PC-9 (cell line): ENCODE results near the gene HBP1. TPM values are rescaled to one million over a fixed set of nuclear protein-coding genes. Genes with fewer than 3 reads are reported as not detected.
"Not testable (repeated sequence)": the region's sequence is repeated elsewhere in the genome, so short reads cannot be mapped to it uniquely, and the experiment has no call there.

Source experiments
- BruUV-seq: library from RNA; stranded (reverse); fragments of 400-500 nt; replicated peaks from 2 replicates; lab custom pipeline; 2021; lab: Mats Ljungman, UMichigan
- CTCF ChIA-PET: fragments of 300-600 bp; sonication (Branson Sonifier 250); formaldehyde crosslinking; loops from one replicate; lab custom pipeline; 2022; ENCODE audit warnings: antibody characterized with exemption; lab: Charles Lee
- POLR2A ChIA-PET: fragments of 300-600 bp; sonication (Branson Sonifier 250); formaldehyde crosslinking; loops from one replicate; lab custom pipeline; 2022; ENCODE audit warnings: antibody characterized with exemption; ENCODE audit not compliant: unreplicated experiment; lab: Charles Lee
- DNase-seq, 2 experiments: peaks; one replicate each; pipeline versions ENCODE4 v3.0.0 to v3.0.0-alpha.2; 2015 to 2022; ENCODE audit warnings: mixed read lengths in 1 of 2
- H2AFZ ChIP-seq: fragments of 200-600 bp; sonication (generic); 2 replicates; pipeline ENCODE4 v1.8.1; 2017; ENCODE audit warnings: antibody characterized with exemption
- H3F3A ChIP-seq: fragments of 200-600 bp; sonication (generic); 2 replicates; pipeline ENCODE4 v1.8.1; 2017; ENCODE audit warnings: antibody characterized with exemption, mild to moderate bottlenecking, low read depth; ENCODE audit not compliant: insufficient read depth
- H3K27ac ChIP-seq: fragments of 200-600 bp; sonication (generic); 2 replicates; pipeline ENCODE4 v1.6.1; 2016; ENCODE audit warnings: mixed run types
- H3K27me3 ChIP-seq: fragments of 200-600 bp; sonication (generic); 2 replicates; pipeline ENCODE4 v1.6.1; 2016; ENCODE audit warnings: low read depth, mixed run types; ENCODE audit not compliant: insufficient read depth
- H3K36me3 ChIP-seq: fragments of 200-600 bp; sonication (generic); 2 replicates; pipeline ENCODE4 v1.6.1; 2016; ENCODE audit warnings: low read depth, mixed run types
- H3K4me1 ChIP-seq: fragments of 200-600 bp; sonication (generic); replicated peaks from 2 replicates; pipeline ENCODE4 v1.6.1; 2016; ENCODE audit warnings: mixed run types; ENCODE audit not compliant: insufficient read depth
- H3K4me2 ChIP-seq: fragments of 200-600 bp; sonication (generic); 2 replicates; pipeline ENCODE4 v1.6.1; 2017; ENCODE audit warnings: mixed run types
- H3K4me3 ChIP-seq: fragments of 200-600 bp; sonication (generic); 2 replicates; pipeline ENCODE4 v1.6.1; 2016; ENCODE audit warnings: mixed run types
- H3K79me2 ChIP-seq: fragments of 200-600 bp; sonication (generic); 2 replicates; pipeline ENCODE4 v1.6.1; 2017; ENCODE audit warnings: low read depth, mixed run types
- H3K9me2 ChIP-seq: fragments of 200-600 bp; sonication (generic); 2 replicates; pipeline ENCODE4 v1.8.1; 2017; ENCODE audit warnings: mild to moderate bottlenecking; ENCODE audit not compliant: insufficient read depth
- H3K9me3 ChIP-seq: fragments of 200-600 bp; sonication (generic); 2 replicates; pipeline ENCODE4 v1.8.1; 2016; ENCODE audit warnings: low read depth; ENCODE audit not compliant: insufficient read depth
- H4K20me1 ChIP-seq: fragments of 200-600 bp; sonication (generic); 2 replicates; pipeline ENCODE4 v1.8.1; 2017; ENCODE audit not compliant: insufficient read depth
- CTCF ChIP-seq: fragments of 200-600 bp; sonication (generic); conservative IDR thresholded peaks from 2 replicates; pipeline ENCODE4 v1.6.1; 2017; ENCODE audit warnings: mixed run types, antibody characterized with exemption, mild to moderate bottlenecking, moderate library complexity
- EZH2 ChIP-seq: fragments of 200-600 bp; sonication (generic); IDR thresholded peaks from 2 replicates; pipeline ENCODE4 v1.8.0; 2017; ENCODE audit warnings: antibody characterized with exemption, low read depth
- intact Hi-C: fragments of 100-400 bp; cut with micrococcal nuclease; formaldehyde crosslinking; loops from one replicate; pipeline ENCODE4 v1.10.0; 2022; ENCODE audit not compliant: unreplicated experiment
- total RNA-seq: library from RNA; stranded (reverse); gene quantifications from 2 replicates; pipeline ENCODE4 v1.2.3, GENCODE V29; 2021

Gene HBP1
- total RNA-seq, 1 experiment from 2014 or later = 60.0 TPM

- intact Hi-C loops = no loop called here
- H3K79me2 ChIP-seq = no peaks in the 10 kb centered on the region
- ChIA-PET CTCF (interaction anchor here (0.5 to 1.6 kb wide), 5 partner anchors 17 to 644 kb away, joined by 3 to 7 read pairs (median 7); partner anchors contain the start of gene HBP1), POLR2A (no interaction called here)
- peaks cover 12% of the 10 kb centered on the region; the same call in 1 of the 2 replicates for H3K4me1 ChIP-seq
- H3K27ac ChIP-seq = no peak overlapping the region
- H3K4me2 ChIP-seq = no peak overlapping the region
- no TSS peak for BruUV-seq
- H3K4me3 ChIP-seq = no peak overlapping the region
- TF ChIP-seq CTCF = no peak
- TF ChIP-seq EZH2 = no peak
- peak; percentile 5 to 42 for DNase-seq
- H3K9me3 ChIP-seq = no peaks in the 10 kb centered on the region
- H3F3A ChIP-seq = no peaks in the 10 kb centered on the region
- H3K27me3 ChIP-seq = no peaks in the 10 kb centered on the region
- H3K36me3 ChIP-seq = no peaks in the 10 kb centered on the region
- H2AFZ ChIP-seq = no peak overlapping the region; the same call in 1 of the 2 replicates
- no peaks in the 10 kb centered on the region for H4K20me1 ChIP-seq
- H3K9me2 ChIP-seq = no peaks in the 10 kb centered on the region
Observed at GRCh38 chr7:107152011-107152410, 16.8 kb upstream of the HBP1 start.

- Histone ChIP-seq H4K20me1 (no peaks in the 10 kb centered on the region), H3K9me3 (no peaks in the 10 kb centered on the region), H3K79me2 (no peaks in the 10 kb centered on the region), H3K9me2 (no peaks in the 10 kb centered on the region), H3K4me1 (peaks cover 5% of the 10 kb centered on the region; the same call in 1 of the 2 replicates), H3K36me3 (no peaks in the 10 kb centered on the region), H2AFZ (no peak overlapping the region), H3K27ac (no peak overlapping the region), H3K27me3 (no peaks in the 10 kb centered on the region), H3K4me3 (no peak overlapping the region), H3K4me2 (no peak overlapping the region), H3F3A (no peaks in the 10 kb centered on the region)
- no TSS peak for BruUV-seq
- CTCF ChIA-PET = interaction anchor here (0.6 kb wide), 1 partner anchor 9 kb away, joined by 3 read pairs; no protein-coding TSS in a partner anchor
- TF ChIP-seq EZH2 (no peak), CTCF (no peak)
- no peak for DNase-seq
- POLR2A ChIA-PET = no interaction called here
- intact Hi-C loops = no loop called here
Observed at GRCh38 chr7:107154826-107155225, 14.0 kb upstream of the HBP1 start.

GRCh38 chr7:107155726-107156125, 13.1 kb upstream of the HBP1 start:
- H3K36me3 ChIP-seq, H4K20me1 ChIP-seq, H3K9me2 ChIP-seq, H3K27me3 ChIP-seq, H3K4me1 ChIP-seq, H3F3A ChIP-seq, CTCF ChIA-PET, H3K4me2 ChIP-seq, H3K4me3 ChIP-seq, H3K79me2 ChIP-seq, POLR2A ChIA-PET, DNase-seq, BruUV-seq, intact Hi-C loops, H3K9me3 ChIP-seq, H2AFZ ChIP-seq, H3K27ac ChIP-seq: not testable (repeated sequence)

GRCh38 chr7:107157091-107157490, 11.7 kb upstream of the HBP1 start:
- H3F3A ChIP-seq = no peaks in the 10 kb centered on the region
- BruUV-seq = no TSS peak
- intact Hi-C loops = no loop called here
- no peak for DNase-seq
- no peaks in the 10 kb centered on the region for H3K9me3 ChIP-seq
- no peaks in the 10 kb centered on the region; the same call in 1 of the 2 replicates for H3K4me1 ChIP-seq
- H3K4me2 ChIP-seq = no peak overlapping the region
- no peaks in the 10 kb centered on the region for H4K20me1 ChIP-seq
- no peaks in the 10 kb centered on the region for H3K9me2 ChIP-seq
- TF ChIP-seq CTCF (no peak), EZH2 (no peak)
- CTCF ChIA-PET = no interaction called here
- no peak overlapping the region for H3K27ac ChIP-seq
- no peaks in the 10 kb centered on the region for H3K79me2 ChIP-seq
- H3K27me3 ChIP-seq = no peaks in the 10 kb centered on the region
- no peak overlapping the region for H2AFZ ChIP-seq
- POLR2A ChIA-PET = interaction anchor here (0.6 kb wide), 1 partner anchor 1437 kb away, joined by 8 read pairs; no protein-coding TSS in a partner anchor
- 0 out of 2 replicates have a peak, but pooled peaks cover 3% of the 10 kb centered on the region for H3K36me3 ChIP-seq
- H3K4me3 ChIP-seq = no peak overlapping the region
